Coronary artery (tissue), 2 donors: ENCODE results near the gene OR52E4.

Source experiments
- DNase-seq: peaks from one replicate; pipeline ENCODE4 v3.0.0-alpha.2; 2017; ENCODE audit warnings: low spot score
- H3K27ac ChIP-seq, 2 donors: fragments of 200-600 bp; sonication (generic); one replicate each; pipeline ENCODE4 v1.5.1; 2016 to 2019
- H3K4me3 ChIP-seq: fragments of 200-600 bp; sonication (generic); 2 replicates; pipeline ENCODE4 v1.5.1; 2016; ENCODE audit warnings: mild to moderate bottlenecking, moderate library complexity
- CTCF ChIP-seq: fragments of 200-600 bp; sonication (generic); IDR thresholded peaks from one replicate; pipeline ENCODE4 v1.5.1; 2019; ENCODE audit warnings: antibody characterized with exemption

OR52E4 gene

DNA sequence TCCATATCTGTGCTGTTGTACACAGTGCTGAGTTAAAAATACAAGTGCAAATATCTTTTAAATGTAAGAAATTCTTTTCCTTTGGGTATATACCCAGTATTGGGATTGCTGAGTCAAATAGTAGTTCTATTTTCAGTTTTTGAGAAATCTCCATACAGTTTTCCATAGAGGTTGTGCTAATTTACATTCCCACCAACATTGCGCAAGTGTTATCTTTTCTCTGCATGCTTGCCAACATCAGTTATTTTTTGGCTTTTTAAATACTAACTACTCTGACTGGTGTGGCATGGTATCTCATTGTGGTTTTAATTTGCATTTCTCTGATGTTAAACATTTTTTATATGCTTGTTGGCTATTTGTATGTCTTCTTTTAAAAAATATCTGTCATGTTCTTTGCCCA lies 29.4 kb upstream of the OR52E4 start:
- Histone ChIP-seq H3K4me3 (no peak overlapping the region), H3K27ac (no peak overlapping the region)
- no peak for DNase-seq
- no peak for TF ChIP-seq CTCF

DNA sequence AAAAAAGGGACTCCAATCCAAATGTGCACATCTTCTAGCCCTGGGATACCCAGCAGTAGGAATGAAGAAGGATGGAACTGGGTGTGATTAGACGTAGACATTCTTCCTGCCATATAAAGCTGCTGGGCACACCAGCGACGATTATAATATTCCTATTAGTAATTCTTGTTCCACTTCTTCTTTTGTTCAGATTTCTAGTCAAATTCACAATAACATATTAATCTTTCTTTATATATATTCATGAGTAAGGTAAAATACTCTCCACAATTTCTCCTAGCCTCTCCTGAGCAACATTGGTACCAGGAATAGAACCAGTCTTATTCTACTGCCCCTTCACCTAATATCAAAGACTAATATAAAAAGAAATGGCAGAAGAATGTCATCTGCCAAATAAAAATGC lies 22.8 kb upstream of the OR52E4 start, which contains the start of gene OR52E8:
TSS of gene OR52E8 (minus strand) at position 101 of the 400 bp plus-strand sequence. CDS start at position 101, 0 bp downstream.
- no peak for DNase-seq
- H3K4me3 ChIP-seq, result no peak within 1 kb of the TSS
- no peak for TF ChIP-seq CTCF

GRCh38 chr11:5865826-5866225 lies 14.6 kb upstream of the OR52E4 start:
- no peak for TF ChIP-seq CTCF
- no peak overlapping the region for H3K27ac ChIP-seq
- no peak overlapping the region for H3K4me3 ChIP-seq
- no peak for DNase-seq

More for the DNA sequence above, 22.8 kb upstream of the OR52E4 start, which contains the start of gene OR52E8:
- H3K27ac ChIP-seq, result no peak within 1 kb of the TSS

GRCh38 chr11:5878564-5878963 lies 1.9 kb upstream of the OR52E4 start:
- no peak for DNase-seq
- H3K4me3 ChIP-seq, result no peak overlapping the region
- no peak for TF ChIP-seq CTCF
- H3K27ac ChIP-seq, result no peak overlapping the region

GRCh38 chr11:5881756-5882155 lies 1.3 kb downstream of the OR52E4 start:
- no peak for TF ChIP-seq CTCF
- no peak for DNase-seq
- no peak overlapping the region for H3K4me3 ChIP-seq
- no peak overlapping the region for H3K27ac ChIP-seq

- H3K4me3 ChIP-seq, result no peak overlapping the region
- TF ChIP-seq CTCF, result no peak
- no peak for DNase-seq
- no peak overlapping the region for H3K27ac ChIP-seq
Observed at GRCh38 chr11:5887172-5887571, 6.7 kb downstream of the OR52E4 start.

DNA sequence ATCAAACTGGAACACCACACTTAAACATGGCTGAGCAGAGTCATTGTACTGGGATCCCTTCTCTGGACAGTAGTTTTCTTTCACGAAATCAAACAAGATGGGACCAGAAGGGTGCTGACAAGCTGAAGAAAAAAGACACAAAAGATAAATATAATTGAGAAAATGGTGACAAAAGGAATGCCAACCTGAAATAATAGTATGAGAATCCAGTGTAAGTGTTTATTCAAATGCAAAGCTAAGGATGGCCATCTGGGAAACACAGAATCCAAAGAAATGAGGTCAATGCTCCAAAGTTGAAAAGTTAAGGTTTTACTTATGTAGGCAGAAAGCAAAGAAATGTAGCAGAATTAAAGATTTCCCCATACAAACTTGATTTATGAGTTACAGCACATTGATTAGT lies 7.2 kb downstream of the OR52E4 start:
- no peak overlapping the region for H3K4me3 ChIP-seq
- no peak for TF ChIP-seq CTCF
- no peak for DNase-seq
- no peak overlapping the region for H3K27ac ChIP-seq
